PC-3 (cell line): ENCODE measurements around the gene CFAP97D1.

Experiments
- CTCF ChIP-seq: fragments of 300-600 bp; sonication (generic); conservative IDR thresholded peaks from 2 replicates; pipeline ENCODE4 v1.5.1; 2017; ENCODE audit warnings: antibody characterized with exemption, low read depth, mild to moderate bottlenecking, low read length
- EZH2 ChIP-seq: fragments of 300-600 bp; sonication (generic); IDR thresholded peaks from one replicate; pipeline ENCODE4 v1.6.1; 2017; ENCODE audit warnings: antibody characterized with exemption, mild to moderate bottlenecking, low read length; ENCODE audit not compliant: unreplicated experiment
- EZH2phosphoT487 ChIP-seq: fragments of 300-600 bp; sonication (generic); IDR thresholded peaks from 2 replicates; pipeline ENCODE4 v1.6.1; 2018; ENCODE audit warnings: mild to moderate bottlenecking, antibody characterized with exemption, low read length, borderline replicate concordance

- no peak for TF ChIP-seq EZH2
- no peak for TF ChIP-seq CTCF
- TF ChIP-seq EZH2phosphoT487: no peak
Observed at GRCh38 chr17:43803758-43804157, 23.5 kb downstream of the CFAP97D1 start.
